Dendritic cell treated with granulocyte-macrophage colony-stimulating factor and Interleukin-4, amounts not matched to agents 40 ng/mL and 50 ng/mL, for 4 days (primary cell): ENCODE results near the gene NAALADL2.

Experiments
- H3K27ac Mint-ChIP-seq: one replicate; pipeline ENCODE4 v1.8.0; 2022; ENCODE audit warnings: mild to moderate bottlenecking, mixed read lengths
- H3K27me3 Mint-ChIP-seq: one replicate; pipeline ENCODE4 v1.8.0; 2022; ENCODE audit warnings: mild to moderate bottlenecking, mixed read lengths
- H3K36me3 Mint-ChIP-seq: one replicate; pipeline ENCODE4 v1.8.0; 2022; ENCODE audit warnings: low read depth, mixed read lengths
- H3K4me1 Mint-ChIP-seq: one replicate; pipeline ENCODE4 v1.8.0; 2022; ENCODE audit warnings: low read depth, mixed read lengths
- H3K4me3 Mint-ChIP-seq: one replicate; pipeline ENCODE4 v1.8.0; 2022; ENCODE audit warnings: mild to moderate bottlenecking, moderate library complexity, mixed read lengths
- H3K9me3 Mint-ChIP-seq: one replicate; pipeline ENCODE4 v1.8.0; 2022; ENCODE audit warnings: mixed read lengths
- intact Hi-C: fragments of 100-400 bp; cut with micrococcal nuclease; formaldehyde crosslinking; loops from one replicate; pipeline ENCODE4 v1.15.0; 2022

The NAALADL2 gene

GRCh38 chr3:175679568-175679967 lies 820.4 kb downstream of the NAALADL2 start:
- H3K27me3 Mint-ChIP-seq, result no peaks in the 10 kb centered on the region
- H3K9me3 Mint-ChIP-seq, result peaks cover 32% of the 10 kb centered on the region
- intact Hi-C loops, result no loop called here
- H3K27ac Mint-ChIP-seq, result no peak overlapping the region
- H3K4me3 Mint-ChIP-seq, result no peak overlapping the region
- H3K36me3 Mint-ChIP-seq, result no peaks in the 10 kb centered on the region
- H3K4me1 Mint-ChIP-seq, result no peaks in the 10 kb centered on the region

GRCh38 chr3:175692256-175692655 lies 833.1 kb downstream of the NAALADL2 start:
- Mint-ChIP-seq H3K4me1 (no peaks in the 10 kb centered on the region), H3K27me3 (no peaks in the 10 kb centered on the region), H3K36me3 (no peaks in the 10 kb centered on the region), H3K9me3 (no peaks in the 10 kb centered on the region), H3K27ac (no peak overlapping the region), H3K4me3 (no peak overlapping the region)
- intact Hi-C loops, result no loop called here

- Mint-ChIP-seq H3K4me1 (no peaks in the 10 kb centered on the region), H3K4me3 (no peak overlapping the region), H3K9me3 (no peaks in the 10 kb centered on the region), H3K36me3 (no peaks in the 10 kb centered on the region), H3K27me3 (no peaks in the 10 kb centered on the region), H3K27ac (no peak overlapping the region)
- intact Hi-C loops, result no loop called here
These were observed 836.1 kb downstream of the NAALADL2 start for GRCh38 chr3:175695251-175695650.

GRCh38 chr3:175702956-175703355 lies 843.8 kb downstream of the NAALADL2 start:
- Mint-ChIP-seq H3K9me3 (peaks cover 33% of the 10 kb centered on the region), H3K4me1 (no peaks in the 10 kb centered on the region), H3K27ac (no peak overlapping the region), H3K36me3 (no peaks in the 10 kb centered on the region), H3K27me3 (no peaks in the 10 kb centered on the region), H3K4me3 (no peak overlapping the region)
- intact Hi-C loops, result no loop called here

- peaks cover 39% of the 10 kb centered on the region for H3K9me3 Mint-ChIP-seq
- intact Hi-C loops, result no loop called here
- no peaks in the 10 kb centered on the region for H3K36me3 Mint-ChIP-seq
- H3K4me1 Mint-ChIP-seq, result no peaks in the 10 kb centered on the region
- H3K4me3 Mint-ChIP-seq, result no peak overlapping the region
- no peak overlapping the region for H3K27ac Mint-ChIP-seq
- H3K27me3 Mint-ChIP-seq, result no peaks in the 10 kb centered on the region
These were observed 845.4 kb downstream of the NAALADL2 start for GRCh38 chr3:175704366-175705055.

- Mint-ChIP-seq H3K36me3 (no peaks in the 10 kb centered on the region), H3K27ac (no peak overlapping the region), H3K27me3 (no peaks in the 10 kb centered on the region), H3K4me3 (no peak overlapping the region), H3K4me1 (no peaks in the 10 kb centered on the region), H3K9me3 (peaks cover 13% of the 10 kb centered on the region)
- intact Hi-C loops, result no loop called here
These were observed 854.1 kb downstream of the NAALADL2 start for GRCh38 chr3:175713268-175713667.

- intact Hi-C loops, result no loop called here
- Mint-ChIP-seq H3K9me3 (peaks cover 10% of the 10 kb centered on the region), H3K4me3 (no peak overlapping the region), H3K27me3 (no peaks in the 10 kb centered on the region), H3K36me3 (no peaks in the 10 kb centered on the region), H3K4me1 (no peaks in the 10 kb centered on the region), H3K27ac (no peak overlapping the region)
These were observed 857.3 kb downstream of the NAALADL2 start for GRCh38 chr3:175716446-175716845.

GRCh38 chr3:175726228-175726627 lies 867.1 kb downstream of the NAALADL2 start:
- peaks cover 17% of the 10 kb centered on the region for H3K9me3 Mint-ChIP-seq
- no peak overlapping the region for H3K27ac Mint-ChIP-seq
- no peaks in the 10 kb centered on the region for H3K4me1 Mint-ChIP-seq
- intact Hi-C loops, result no loop called here
- H3K36me3 Mint-ChIP-seq, result no peaks in the 10 kb centered on the region
- no peaks in the 10 kb centered on the region for H3K27me3 Mint-ChIP-seq
- H3K4me3 Mint-ChIP-seq, result no peak overlapping the region

- intact Hi-C loops, result no loop called here
- no peaks in the 10 kb centered on the region for H3K4me1 Mint-ChIP-seq
- H3K36me3 Mint-ChIP-seq, result no peaks in the 10 kb centered on the region
- no peaks in the 10 kb centered on the region for H3K27me3 Mint-ChIP-seq
- peaks cover 37% of the 10 kb centered on the region for H3K9me3 Mint-ChIP-seq
- H3K27ac Mint-ChIP-seq, result no peak overlapping the region
- no peak overlapping the region for H3K4me3 Mint-ChIP-seq
These were observed 869.4 kb downstream of the NAALADL2 start for GRCh38 chr3:175728566-175728965.

GRCh38 chr3:175729466-175729865 lies 870.3 kb downstream of the NAALADL2 start:
- Mint-ChIP-seq H3K4me1 (no peaks in the 10 kb centered on the region), H3K4me3 (no peak overlapping the region), H3K36me3 (no peaks in the 10 kb centered on the region), H3K27me3 (no peaks in the 10 kb centered on the region), H3K9me3 (peaks cover 42% of the 10 kb centered on the region), H3K27ac (no peak overlapping the region)
- intact Hi-C loops, result no loop called here

- no peaks in the 10 kb centered on the region for H3K36me3 Mint-ChIP-seq
- peaks cover 55% of the 10 kb centered on the region for H3K9me3 Mint-ChIP-seq
- no peak overlapping the region for H3K4me3 Mint-ChIP-seq
- intact Hi-C loops, result no loop called here
- H3K27ac Mint-ChIP-seq, result no peak overlapping the region
- H3K27me3 Mint-ChIP-seq, result no peaks in the 10 kb centered on the region
- no peaks in the 10 kb centered on the region for H3K4me1 Mint-ChIP-seq
These were observed 872.4 kb downstream of the NAALADL2 start for GRCh38 chr3:175731543-175731942.

- peaks cover 50% of the 10 kb centered on the region for H3K9me3 Mint-ChIP-seq
- H3K4me3 Mint-ChIP-seq, result no peak overlapping the region
- no peaks in the 10 kb centered on the region for H3K4me1 Mint-ChIP-seq
- no peaks in the 10 kb centered on the region for H3K27me3 Mint-ChIP-seq
- intact Hi-C loops, result no loop called here
- no peaks in the 10 kb centered on the region for H3K36me3 Mint-ChIP-seq
- no peak overlapping the region for H3K27ac Mint-ChIP-seq
These were observed 872.9 kb downstream of the NAALADL2 start for GRCh38 chr3:175732017-175732416.

GRCh38 chr3:175735866-175736265 lies 876.7 kb downstream of the NAALADL2 start:
- no peak overlapping the region for H3K4me3 Mint-ChIP-seq
- H3K36me3 Mint-ChIP-seq, result no peaks in the 10 kb centered on the region
- H3K27ac Mint-ChIP-seq, result no peak overlapping the region
- peaks cover 51% of the 10 kb centered on the region for H3K9me3 Mint-ChIP-seq
- intact Hi-C loops, result no loop called here
- no peaks in the 10 kb centered on the region for H3K27me3 Mint-ChIP-seq
- H3K4me1 Mint-ChIP-seq, result no peaks in the 10 kb centered on the region

GRCh38 chr3:175737646-175738572 lies 878.8 kb downstream of the NAALADL2 start:
- intact Hi-C loops, result no loop called here
- Mint-ChIP-seq H3K27me3 (no peaks in the 10 kb centered on the region), H3K27ac (no peak overlapping the region), H3K36me3 (no peaks in the 10 kb centered on the region), H3K9me3 (peaks cover 42% of the 10 kb centered on the region), H3K4me3 (no peak overlapping the region), H3K4me1 (no peaks in the 10 kb centered on the region)
